HG03432 (cell line): ENCODE measurements around the gene CDSN.

Experiments
- ATAC-seq: cut with Tn5 transposase; IDR thresholded peaks from one replicate; pipeline ENCODE4 v1.9.1; 2021; ENCODE audit warnings: mild to moderate bottlenecking, moderate library complexity; ENCODE audit not compliant: unreplicated experiment

CDSN gene

GRCh38 chr6:31121131-31121790 is 1.0 kb upstream of the CDSN start:
- no peak for ATAC-seq

- ATAC-seq, result no peak
Measured at GRCh38 chr6:31118178-31118577, 2.1 kb downstream of the CDSN start.

GRCh38 chr6:31116661-31117385 is 3.4 kb downstream of the CDSN start:
- no peak for ATAC-seq

- no peak for ATAC-seq
Measured at GRCh38 chr6:31115941-31116560, 4.2 kb downstream of the CDSN start.

- ATAC-seq, result no peak
Measured at GRCh38 chr6:31114970-31115849, 5.0 kb downstream of the CDSN start.

- no peak for ATAC-seq
Measured at GRCh38 chr6:31114541-31114878, 5.7 kb downstream of the CDSN start, which contains the start of gene PSORS1C1. PSORS1C1 (plus strand) TSS chr6:31114800; CDS start chr6:31129633, 14,833 bp downstream.

- no peak for ATAC-seq
Measured at GRCh38 chr6:31113861-31114540, 6.2 kb downstream of the CDSN start.

- ATAC-seq, result no peak
Measured at GRCh38 chr6:31112478-31112877, 7.8 kb downstream of the CDSN start, which contains the start of gene C6orf15. C6orf15 (minus strand) TSS chr6:31112575; CDS start chr6:31112555, 20 bp downstream.

- ATAC-seq, result no peak
Measured at GRCh38 chr6:31111712-31112111, 8.5 kb downstream of the CDSN start.

GRCh38 chr6:31110825-31111582 is 9.2 kb downstream of the CDSN start:
- ATAC-seq, result no peak

- no peak for ATAC-seq
Measured at GRCh38 chr6:31107052-31107451, 13.2 kb downstream of the CDSN start.

- no peak for ATAC-seq
Measured at GRCh38 chr6:31103136-31103535, 17.1 kb downstream of the CDSN start.

- ATAC-seq, result no peak
Measured at GRCh38 chr6:31098449-31098938, 21.8 kb downstream of the CDSN start.

- ATAC-seq, result no peak
Measured at GRCh38 chr6:31096656-31097055, 23.6 kb downstream of the CDSN start.

- no peak for ATAC-seq
Measured at GRCh38 chr6:31096215-31096614, 24.0 kb downstream of the CDSN start.

GRCh38 chr6:31094389-31094881 is 25.8 kb downstream of the CDSN start:
- no peak for ATAC-seq

- no peak for ATAC-seq
Measured at GRCh38 chr6:31092769-31093505, 27.3 kb downstream of the CDSN start.

- ATAC-seq, result no peak
Measured at GRCh38 chr6:31092238-31092637, 28.0 kb downstream of the CDSN start.

- no peak for ATAC-seq
Measured at GRCh38 chr6:31091680-31092079, 28.6 kb downstream of the CDSN start.
